HG02943 (cell line): ENCODE measurements around the gene PLAC8L1.
"Not testable (repeated sequence)": the region's sequence is repeated elsewhere in the genome, so short reads cannot be mapped to it uniquely, and the experiment has no call there.

Experiments
- ATAC-seq: cut with Tn5 transposase; IDR thresholded peaks from one replicate; pipeline ENCODE4 v1.9.1; 2021; ENCODE audit warnings: mild to moderate bottlenecking, low read depth, moderate library complexity; ENCODE audit not compliant: unreplicated experiment

Gene PLAC8L1

GRCh38 chr5:146105477-146105876 is at the start of gene PLAC8L1:
Gene PLAC8L1 (minus strand): TSS chr5:146105577. CDS start chr5:146104311, 1,266 bp downstream.
- no peak for ATAC-seq

- no peak for ATAC-seq
These were observed 46.6 kb upstream of the PLAC8L1 start for GRCh38 chr5:146151970-146152369.

GRCh38 chr5:146137967-146138403 is 32.6 kb upstream of the PLAC8L1 start:
- no peak for ATAC-seq

- ATAC-seq = no peak
These were observed 25.2 kb upstream of the PLAC8L1 start for GRCh38 chr5:146130440-146131045.

- ATAC-seq = no peak
These were observed 20.7 kb upstream of the PLAC8L1 start for GRCh38 chr5:146126068-146126467.

GRCh38 chr5:146124580-146124979 is 19.2 kb upstream of the PLAC8L1 start:
- ATAC-seq = no peak

GRCh38 chr5:146121451-146121850 is 16.1 kb upstream of the PLAC8L1 start:
- ATAC-seq = not testable (repeated sequence)

- no peak for ATAC-seq
These were observed 12.9 kb upstream of the PLAC8L1 start for GRCh38 chr5:146118322-146118721.

GRCh38 chr5:146117216-146117615 is 11.8 kb upstream of the PLAC8L1 start:
- not testable (repeated sequence) for ATAC-seq

- no peak for ATAC-seq
These were observed 11.0 kb upstream of the PLAC8L1 start for GRCh38 chr5:146116361-146116760.

GRCh38 chr5:146112476-146112875 is 7.1 kb upstream of the PLAC8L1 start:
- ATAC-seq = no peak

GRCh38 chr5:146111409-146111808 is 6.0 kb upstream of the PLAC8L1 start:
- ATAC-seq = no peak

- ATAC-seq = no peak
These were observed 4.0 kb upstream of the PLAC8L1 start for GRCh38 chr5:146109379-146109778.

GRCh38 chr5:146108870-146109269 is 3.5 kb upstream of the PLAC8L1 start:
- ATAC-seq = not testable (repeated sequence)

GRCh38 chr5:146107901-146108300 is 2.5 kb upstream of the PLAC8L1 start:
- no peak for ATAC-seq

GRCh38 chr5:146103594-146103993 is 1.8 kb downstream of the PLAC8L1 start:
- ATAC-seq = no peak

GRCh38 chr5:146101646-146102045 is 3.7 kb downstream of the PLAC8L1 start:
- ATAC-seq = no peak

GRCh38 chr5:146098047-146098446 is 7.3 kb downstream of the PLAC8L1 start:
- ATAC-seq = no peak

- no peak for ATAC-seq
These were observed 13.5 kb downstream of the PLAC8L1 start for GRCh38 chr5:146091881-146092280.

GRCh38 chr5:146089287-146089686 is 16.1 kb downstream of the PLAC8L1 start:
- ATAC-seq = no peak

GRCh38 chr5:146088098-146088497 is 17.3 kb downstream of the PLAC8L1 start:
- no peak for ATAC-seq

- ATAC-seq = no peak
These were observed 21.0 kb downstream of the PLAC8L1 start for GRCh38 chr5:146084376-146084775.

GRCh38 chr5:146082798-146083197 is 22.6 kb downstream of the PLAC8L1 start:
- peak; percentile 97 for ATAC-seq
